Ishikawa (cell line): ENCODE measurements around the gene STK32C.

ENCODE experiments used
- CEBPB ChIP-seq: IDR thresholded peaks from 2 replicates; pipeline ENCODE4 v1.6.1; 2012
- CREB1 ChIP-seq: IDR thresholded peaks from 2 replicates; pipeline ENCODE4 v1.6.1; 2012; ENCODE audit warnings: low read depth
- EGR1 ChIP-seq: IDR thresholded peaks from 2 replicates; pipeline ENCODE4 v1.6.1; 2012
- EP300 ChIP-seq: IDR thresholded peaks from 2 replicates; pipeline ENCODE4 v1.6.1; 2012; ENCODE audit warnings: borderline replicate concordance
- FOXM1 ChIP-seq: IDR thresholded peaks from 2 replicates; pipeline ENCODE4 v1.6.1; 2012; ENCODE audit warnings: low read depth, borderline replicate concordance
- NFIC ChIP-seq: IDR thresholded peaks from 2 replicates; pipeline ENCODE4 v1.6.1; 2012
- RAD21 ChIP-seq: IDR thresholded peaks from 2 replicates; pipeline ENCODE4 v1.6.1; 2012; ENCODE audit warnings: low read depth
- TAF1 ChIP-seq: IDR thresholded peaks from 2 replicates; pipeline ENCODE4 v1.6.1; 2012; ENCODE audit warnings: low read depth, mild to moderate bottlenecking
- TCF12 ChIP-seq: IDR thresholded peaks from 2 replicates; pipeline ENCODE4 v1.6.1; 2012; ENCODE audit warnings: low read depth
- TEAD4 ChIP-seq: IDR thresholded peaks from 2 replicates; pipeline ENCODE4 v1.6.1; 2012
- YY1 ChIP-seq: IDR thresholded peaks from 2 replicates; pipeline ENCODE4 v1.6.1; 2012; ENCODE audit warnings: low read depth
- ZBTB7A ChIP-seq: IDR thresholded peaks from 2 replicates; pipeline ENCODE4 v1.6.1; 2012; ENCODE audit warnings: low read depth
- TF ChIP-seq, protein P1 (sequence below): IDR thresholded peaks from 2 replicates; pipeline ENCODE4 v1.6.1; 2012; ENCODE audit warnings: low read depth, mild to moderate bottlenecking
- TF ChIP-seq, protein P2 (sequence below): IDR thresholded peaks from 2 replicates; pipeline ENCODE4 v1.6.1; 2012
- TF ChIP-seq, protein P3 (sequence below): IDR thresholded peaks from 2 replicates; pipeline ENCODE4 v1.6.1; 2012

The STK32C gene

DNA sequence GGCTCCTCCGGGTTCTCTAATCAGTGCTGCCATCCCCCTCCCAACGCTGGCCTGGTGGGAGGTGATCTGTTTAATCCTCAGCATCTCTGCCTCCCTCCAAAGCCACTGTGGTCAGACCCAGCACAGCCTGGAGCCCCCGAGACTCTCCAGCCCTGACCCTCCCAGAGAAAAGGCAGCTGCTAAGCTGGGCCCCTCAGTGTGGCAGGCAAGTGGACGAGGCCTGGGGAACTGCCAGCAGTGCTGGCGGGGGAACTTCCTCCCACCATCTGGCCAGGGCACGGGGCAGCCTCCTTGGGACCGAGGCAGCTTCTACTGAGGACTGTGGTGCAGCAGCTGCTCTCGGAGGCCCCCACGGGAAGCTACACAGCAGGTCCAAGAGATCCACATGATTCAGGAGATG, 69.9 kb downstream of the STK32C start:
- TF ChIP-seq TCF12 (no peak), CREB1 (no peak), RAD21 (no peak), FOXM1 (no peak), TAF1 (no peak), YY1 (no peak), EGR1 (no peak)
- TF ChIP-seq, protein P1, sequence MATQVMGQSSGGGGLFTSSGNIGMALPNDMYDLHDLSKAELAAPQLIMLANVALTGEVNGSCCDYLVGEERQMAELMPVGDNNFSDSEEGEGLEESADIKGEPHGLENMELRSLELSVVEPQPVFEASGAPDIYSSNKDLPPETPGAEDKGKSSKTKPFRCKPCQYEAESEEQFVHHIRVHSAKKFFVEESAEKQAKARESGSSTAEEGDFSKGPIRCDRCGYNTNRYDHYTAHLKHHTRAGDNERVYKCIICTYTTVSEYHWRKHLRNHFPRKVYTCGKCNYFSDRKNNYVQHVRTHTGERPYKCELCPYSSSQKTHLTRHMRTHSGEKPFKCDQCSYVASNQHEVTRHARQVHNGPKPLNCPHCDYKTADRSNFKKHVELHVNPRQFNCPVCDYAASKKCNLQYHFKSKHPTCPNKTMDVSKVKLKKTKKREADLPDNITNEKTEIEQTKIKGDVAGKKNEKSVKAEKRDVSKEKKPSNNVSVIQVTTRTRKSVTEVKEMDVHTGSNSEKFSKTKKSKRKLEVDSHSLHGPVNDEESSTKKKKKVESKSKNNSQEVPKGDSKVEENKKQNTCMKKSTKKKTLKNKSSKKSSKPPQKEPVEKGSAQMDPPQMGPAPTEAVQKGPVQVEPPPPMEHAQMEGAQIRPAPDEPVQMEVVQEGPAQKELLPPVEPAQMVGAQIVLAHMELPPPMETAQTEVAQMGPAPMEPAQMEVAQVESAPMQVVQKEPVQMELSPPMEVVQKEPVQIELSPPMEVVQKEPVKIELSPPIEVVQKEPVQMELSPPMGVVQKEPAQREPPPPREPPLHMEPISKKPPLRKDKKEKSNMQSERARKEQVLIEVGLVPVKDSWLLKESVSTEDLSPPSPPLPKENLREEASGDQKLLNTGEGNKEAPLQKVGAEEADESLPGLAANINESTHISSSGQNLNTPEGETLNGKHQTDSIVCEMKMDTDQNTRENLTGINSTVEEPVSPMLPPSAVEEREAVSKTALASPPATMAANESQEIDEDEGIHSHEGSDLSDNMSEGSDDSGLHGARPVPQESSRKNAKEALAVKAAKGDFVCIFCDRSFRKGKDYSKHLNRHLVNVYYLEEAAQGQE, result no peak

DNA sequence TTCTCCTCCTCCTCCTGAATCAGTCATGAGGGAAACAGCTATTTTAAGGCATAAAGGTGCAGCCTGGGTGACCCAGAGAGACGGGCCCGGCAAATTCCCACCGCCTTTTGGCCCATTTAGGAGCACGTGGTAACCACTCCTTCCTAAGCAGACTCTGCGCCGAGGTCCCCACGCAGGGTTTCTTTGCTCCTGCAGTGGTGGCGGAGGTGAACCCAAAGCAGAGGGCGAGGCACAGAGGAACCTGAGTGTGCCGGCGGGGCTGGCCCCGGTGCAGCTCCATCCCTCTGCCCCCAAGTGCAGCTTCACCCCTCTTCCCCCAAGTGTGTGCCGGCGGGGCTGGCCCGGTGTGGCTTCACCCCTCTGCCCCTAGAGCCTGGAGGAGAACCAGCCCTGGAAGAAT, 70.4 kb downstream of the STK32C start:
- TF ChIP-seq EGR1 (no peak), ZBTB7A (no peak), TAF1 (no peak), CREB1 (no peak), RAD21 (no peak), NFIC (no peak), FOXM1 (no peak), YY1 (no peak), EP300 (no peak), TCF12 (no peak), CEBPB (no peak), TEAD4 (no peak)
- TF ChIP-seq, protein P2, sequence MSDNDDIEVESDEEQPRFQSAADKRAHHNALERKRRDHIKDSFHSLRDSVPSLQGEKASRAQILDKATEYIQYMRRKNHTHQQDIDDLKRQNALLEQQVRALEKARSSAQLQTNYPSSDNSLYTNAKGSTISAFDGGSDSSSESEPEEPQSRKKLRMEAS, result no peak
- TF ChIP-seq, protein P3, sequence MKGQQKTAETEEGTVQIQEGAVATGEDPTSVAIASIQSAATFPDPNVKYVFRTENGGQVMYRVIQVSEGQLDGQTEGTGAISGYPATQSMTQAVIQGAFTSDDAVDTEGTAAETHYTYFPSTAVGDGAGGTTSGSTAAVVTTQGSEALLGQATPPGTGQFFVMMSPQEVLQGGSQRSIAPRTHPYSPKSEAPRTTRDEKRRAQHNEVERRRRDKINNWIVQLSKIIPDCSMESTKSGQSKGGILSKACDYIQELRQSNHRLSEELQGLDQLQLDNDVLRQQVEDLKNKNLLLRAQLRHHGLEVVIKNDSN, result no peak
- TF ChIP-seq, protein P1, result no peak

DNA sequence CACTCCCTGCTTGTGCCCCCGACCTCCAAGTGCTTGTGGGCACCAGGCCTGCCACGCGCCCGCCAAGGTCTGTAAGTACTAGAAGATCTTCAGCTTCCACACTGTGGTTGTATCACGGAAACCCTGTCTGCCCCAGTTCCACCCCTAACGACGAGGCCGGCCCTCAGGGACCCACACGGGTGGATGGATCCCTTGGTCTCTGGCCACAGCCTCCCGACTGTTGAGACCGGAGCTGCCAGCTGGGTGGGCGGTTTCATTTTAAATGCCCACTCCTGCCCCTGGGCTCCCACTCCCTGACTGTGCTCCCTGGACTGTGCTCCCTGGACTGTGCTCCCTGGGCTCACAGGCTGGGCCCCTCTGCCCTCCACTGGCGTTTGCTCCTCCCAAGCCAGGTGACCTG, 70.9 kb downstream of the STK32C start:
- TF ChIP-seq, protein P1, result no peak
- no peak for TF ChIP-seq TEAD4
- TF ChIP-seq TCF12, result no peak
- TF ChIP-seq CREB1, result no peak
- TF ChIP-seq, protein P2, result no peak
- TF ChIP-seq, protein P3, result no peak
- no peak for TF ChIP-seq CEBPB
- TF ChIP-seq NFIC, result no peak
- TF ChIP-seq YY1, result no peak
- no peak for TF ChIP-seq FOXM1
- no peak for TF ChIP-seq TAF1
- TF ChIP-seq ZBTB7A, result no peak
- TF ChIP-seq EP300, result no peak
- no peak for TF ChIP-seq EGR1
- TF ChIP-seq RAD21, result no peak

DNA sequence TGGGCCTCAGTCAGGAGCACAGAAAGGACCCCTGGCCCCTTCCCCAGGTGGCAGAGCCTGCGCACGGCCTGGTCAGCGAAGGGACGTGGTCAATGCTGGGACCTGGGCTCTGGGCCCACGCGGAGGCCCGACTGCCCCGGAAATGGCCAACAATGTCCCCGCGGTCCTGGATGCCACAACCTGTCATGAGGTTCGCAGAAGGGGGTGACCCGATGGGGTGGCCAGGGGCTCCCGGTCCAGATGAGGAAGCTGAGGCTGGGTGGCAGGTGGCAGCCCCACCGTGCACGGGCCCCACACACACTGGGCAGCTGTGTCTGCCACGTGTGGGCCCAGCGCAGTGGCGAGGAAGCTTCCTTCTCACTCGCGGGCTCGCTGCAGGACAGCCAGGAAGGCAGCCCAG, 71.6 kb downstream of the STK32C start:
- TF ChIP-seq CREB1 (no peak), TEAD4 (no peak), CEBPB (no peak), ZBTB7A (no peak), TCF12 (no peak), FOXM1 (no peak), RAD21 (no peak), YY1 (no peak), TAF1 (no peak), EP300 (no peak), EGR1 (no peak)
- TF ChIP-seq, protein P1, result no peak
- TF ChIP-seq, protein P2, result no peak
